GM19397 (cell line): ENCODE data around the gene ZFP30.
A peak's percentile ranks its signal among the peaks of the same experiment; 100 is the strongest.
"Not testable (repeated sequence)": the region's sequence is repeated elsewhere in the genome, so short reads cannot be mapped to it uniquely, and the experiment has no call there.

Source experiments
- ATAC-seq: cut with Tn5 transposase; IDR thresholded peaks from one replicate; pipeline ENCODE4 v1.9.1; 2021; ENCODE audit warnings: mild to moderate bottlenecking, moderate library complexity; ENCODE audit not compliant: unreplicated experiment

Gene ZFP30

DNA sequence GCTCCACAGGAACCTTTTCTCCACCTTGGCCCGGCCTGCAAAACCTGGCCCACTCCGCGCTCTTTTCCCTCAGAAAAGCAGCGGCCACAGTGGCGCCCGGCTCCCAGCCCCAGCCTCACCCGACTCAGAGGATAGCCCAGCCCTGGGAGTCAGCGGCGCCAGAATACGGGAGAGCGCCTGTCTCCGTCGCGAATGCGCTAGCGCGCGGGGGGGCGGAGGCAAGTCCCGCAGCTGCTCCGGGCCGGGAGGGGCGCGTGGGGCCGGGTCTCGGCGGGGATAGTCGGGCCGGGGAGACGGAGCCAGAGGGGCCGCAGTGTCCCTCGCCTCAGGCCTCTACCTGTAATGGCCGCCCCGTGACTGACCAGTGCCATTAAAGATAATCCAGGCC, at the start of gene ZFP30:
TSS of gene ZFP30 (minus strand) at position 165 of the 388 bp plus-strand sequence. CDS start 7,643 bp downstream, outside the sequence.
- peak; percentile 69 for ATAC-seq

- ATAC-seq, result no peak
Measured at GRCh38 chr19:37699057-37699456, 43.8 kb upstream of the ZFP30 start.

DNA sequence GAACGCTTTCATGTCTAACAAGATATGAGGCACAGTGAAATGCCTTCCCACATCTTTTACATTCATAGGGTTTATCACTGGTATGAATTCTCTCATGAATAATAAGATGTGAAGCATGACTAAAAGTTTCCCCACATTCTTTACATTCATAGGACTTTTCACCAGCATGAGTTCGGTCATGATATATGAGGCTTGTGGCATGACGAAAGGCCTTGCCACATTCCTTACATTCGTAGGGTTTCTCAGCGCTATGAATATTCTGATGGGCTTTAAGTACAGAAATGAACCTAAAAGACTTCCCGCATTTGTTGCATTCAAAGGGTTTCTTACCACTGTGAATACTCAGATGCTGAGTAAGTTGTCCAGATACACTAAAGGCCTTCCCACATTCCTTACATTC, 43.0 kb upstream of the ZFP30 start:
- ATAC-seq, result no peak

DNA sequence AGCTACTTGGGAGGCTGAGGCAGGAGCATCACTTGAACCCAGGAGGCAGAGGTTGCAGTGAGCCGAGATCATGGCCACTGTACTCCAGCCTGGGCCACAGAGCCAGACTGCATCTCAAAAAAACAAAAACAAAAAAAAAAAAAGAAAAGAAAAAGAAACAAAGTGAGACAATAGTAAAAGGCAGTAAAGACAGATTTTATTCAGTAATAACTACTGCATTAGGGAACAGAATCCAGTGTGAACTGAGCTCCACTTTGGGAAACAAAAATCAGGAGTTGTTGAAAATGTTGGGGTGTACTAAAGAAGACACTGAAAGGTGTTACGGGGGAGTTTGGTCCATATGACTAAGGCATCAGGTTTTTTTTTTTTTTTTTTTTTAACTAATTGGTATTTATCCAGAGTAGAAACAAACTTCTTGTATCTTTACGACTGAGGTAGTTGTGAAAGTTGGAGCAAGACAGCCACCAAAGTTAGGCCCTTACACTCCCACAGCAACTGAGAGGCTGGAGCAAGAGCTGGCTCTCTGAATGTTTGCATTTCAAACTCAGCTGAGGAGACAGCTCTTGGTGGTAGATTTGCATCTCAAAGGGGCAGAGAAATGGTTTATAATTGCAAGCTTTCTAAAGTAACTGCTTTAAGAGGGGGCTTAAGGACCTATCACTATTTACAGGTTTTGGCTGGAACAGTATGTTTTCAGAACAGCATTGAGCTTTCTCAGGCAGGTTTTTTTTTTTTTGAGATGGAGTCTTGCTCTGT, 40.1 kb upstream of the ZFP30 start:
- ATAC-seq, result no peak

- no peak for ATAC-seq
Measured at GRCh38 chr19:37692956-37693620, 37.8 kb upstream of the ZFP30 start.

DNA sequence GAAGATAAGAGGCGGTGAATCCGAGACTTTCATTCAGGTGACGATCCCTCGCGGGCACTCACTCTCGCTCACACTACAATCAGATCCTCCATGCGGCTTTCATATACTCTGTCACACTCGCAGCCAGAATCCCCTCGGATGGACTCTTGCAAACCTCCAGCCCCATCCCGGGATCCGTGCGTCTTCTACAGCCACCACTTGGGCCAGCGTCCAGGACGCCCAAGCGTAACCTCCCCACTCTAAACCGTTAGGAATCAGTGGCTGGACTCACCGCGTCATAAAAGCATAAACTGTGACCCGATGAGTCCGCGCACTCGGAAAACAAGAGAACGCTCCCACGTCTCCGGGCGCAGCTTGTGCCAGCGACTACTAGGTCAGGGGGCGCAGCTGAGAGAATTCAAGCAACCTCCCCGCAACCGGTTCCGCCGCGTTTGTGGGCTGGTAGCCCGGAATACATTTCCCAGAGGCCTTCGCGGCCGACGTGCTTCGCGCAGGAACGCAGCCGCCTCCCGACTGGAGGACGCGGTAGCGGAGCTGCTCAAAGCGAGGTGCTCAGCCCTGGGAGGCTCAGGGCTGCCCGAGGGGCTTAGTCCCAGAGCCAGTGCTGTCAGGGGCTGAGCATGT, 36.7 kb upstream of the ZFP30 start:
- ATAC-seq, result peak; percentile 69

GRCh38 chr19:37683520-37683919, 28.3 kb upstream of the ZFP30 start:
- ATAC-seq, result no peak

DNA sequence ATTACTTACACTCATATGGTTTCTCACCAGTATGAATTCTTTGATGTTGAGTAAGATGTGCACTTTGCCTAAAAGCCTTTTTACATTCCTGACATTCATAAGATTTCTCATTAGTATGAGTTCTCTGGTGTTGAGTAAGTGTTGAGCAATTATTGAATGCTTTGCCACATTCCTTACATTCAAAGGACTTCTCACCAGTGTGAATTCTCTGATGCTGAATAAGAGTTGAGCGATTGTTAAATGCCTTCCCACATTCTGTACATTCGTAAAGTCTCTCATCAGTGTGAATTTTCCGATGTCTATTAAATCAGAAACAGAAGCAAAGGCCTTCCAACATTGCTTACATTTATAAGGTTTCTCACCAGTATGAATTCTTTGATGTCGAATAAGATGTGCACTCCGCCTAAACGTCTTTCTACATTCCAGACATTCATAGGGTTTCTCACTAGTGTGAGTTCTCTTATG, 14.2 kb upstream of the ZFP30 start:
- no peak for ATAC-seq

- ATAC-seq, result not testable (repeated sequence)
Measured at GRCh38 chr19:37657157-37657556, 1.9 kb upstream of the ZFP30 start.

- peak; percentile 66 for ATAC-seq
Measured at GRCh38 chr19:37655689-37656371, 565 bp upstream of the ZFP30 start.

DNA sequence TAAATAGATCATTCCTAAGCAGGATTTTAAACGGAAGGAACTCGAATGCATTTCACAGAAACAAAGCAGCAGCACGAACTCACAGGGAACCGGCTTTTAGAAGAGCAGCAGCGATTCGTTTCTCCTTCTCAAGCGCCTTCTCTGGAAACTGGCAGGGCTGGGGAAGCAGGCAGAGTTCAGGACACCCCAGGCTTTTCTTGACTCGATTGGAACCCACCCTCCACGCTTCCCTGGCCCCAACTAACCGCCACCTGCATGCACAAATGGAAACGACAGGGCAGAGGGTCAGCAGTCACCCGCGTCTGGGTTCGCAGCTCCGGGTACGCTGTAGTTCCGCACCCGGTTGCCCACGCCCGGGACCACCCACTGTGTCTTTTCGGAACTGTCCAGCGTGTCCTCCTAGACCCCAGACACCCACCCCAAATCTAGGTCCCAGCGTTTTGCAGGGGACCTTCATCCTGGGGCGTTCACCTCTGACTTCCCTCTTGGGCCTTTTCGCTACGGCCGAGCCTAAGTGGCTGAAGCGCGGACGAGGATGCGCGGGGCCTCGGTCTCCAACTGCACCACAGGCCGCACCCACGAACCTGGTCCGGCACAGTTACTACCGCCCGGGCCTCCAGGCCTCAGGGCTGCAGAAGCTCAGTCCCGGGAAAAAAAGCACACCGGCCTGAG, 500 bp downstream of the ZFP30 start:
- ATAC-seq, result peak; percentile 41

GRCh38 chr19:37654118-37654517, 1.1 kb downstream of the ZFP30 start:
- ATAC-seq, result no peak

GRCh38 chr19:37635076-37636056, 19.9 kb downstream of the ZFP30 start:
- no peak for ATAC-seq

DNA sequence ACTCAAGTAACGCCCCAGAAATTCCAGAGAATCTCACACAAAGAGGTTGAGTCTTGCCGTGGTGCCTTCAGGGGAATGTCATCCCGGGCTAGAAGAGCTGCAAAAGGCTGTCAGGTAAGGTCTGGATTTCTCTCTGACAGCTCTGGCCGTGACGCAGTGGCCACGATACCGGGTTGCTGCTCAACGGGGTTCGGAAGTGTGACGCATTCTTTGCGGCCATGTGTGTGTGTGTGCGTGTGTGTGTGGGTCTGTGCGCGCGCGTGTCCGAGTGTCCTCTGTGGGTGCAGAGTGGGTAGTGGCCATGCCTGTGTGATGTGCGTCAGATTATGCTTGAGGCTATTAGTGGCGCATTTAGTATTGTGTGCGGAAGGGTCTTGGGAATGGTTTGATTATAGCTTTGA, 60.3 kb downstream of the ZFP30 start:
- ATAC-seq, result no peak

- ATAC-seq, result peak; percentile 98
Measured at GRCh38 chr19:37594304-37594981, 60.8 kb downstream of the ZFP30 start, which contains the start of the genes ZNF540 and ZNF571. Gene ZNF540 (plus strand): TSS chr19:37594876. CDS start chr19:37598448, 3,572 bp downstream. Gene ZNF571 (minus strand): TSS chr19:37594792. CDS start chr19:37586676, 8,116 bp downstream.

DNA sequence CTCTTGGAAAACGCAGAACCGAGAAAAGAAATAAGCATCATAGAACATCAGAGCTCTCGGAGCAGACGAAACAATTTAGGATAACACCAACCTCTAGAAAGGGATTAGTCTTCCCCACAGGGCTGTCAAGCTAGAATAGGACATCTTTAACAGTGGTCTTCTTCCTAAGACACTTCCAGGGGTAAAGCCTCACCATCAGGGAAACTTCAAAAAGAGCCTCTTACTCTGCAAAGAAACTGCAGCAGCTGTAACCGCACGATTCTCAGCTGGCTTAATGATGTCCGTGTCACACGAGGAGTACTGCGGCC, 61.3 kb downstream of the ZFP30 start:
- no peak for ATAC-seq

DNA sequence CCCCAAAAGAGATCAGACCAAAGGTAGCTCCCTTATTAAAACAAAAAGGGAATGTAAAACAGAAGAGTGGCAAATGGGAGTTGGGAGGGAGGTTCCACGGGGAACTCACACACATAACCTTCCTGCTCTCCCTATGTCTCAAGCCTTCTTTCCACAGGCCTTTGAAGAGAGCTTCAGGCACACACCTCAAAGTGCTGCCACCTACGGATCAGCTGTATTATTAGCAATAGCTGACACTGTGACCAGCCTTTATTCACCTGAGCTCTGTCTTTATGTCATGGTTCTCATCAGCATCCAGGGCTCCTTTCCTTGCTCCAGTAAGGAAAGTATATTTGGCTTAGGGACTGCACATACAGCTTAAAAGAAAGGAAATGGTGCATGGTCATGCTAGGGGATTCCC, 71.9 kb downstream of the ZFP30 start:
- ATAC-seq, result no peak

DNA sequence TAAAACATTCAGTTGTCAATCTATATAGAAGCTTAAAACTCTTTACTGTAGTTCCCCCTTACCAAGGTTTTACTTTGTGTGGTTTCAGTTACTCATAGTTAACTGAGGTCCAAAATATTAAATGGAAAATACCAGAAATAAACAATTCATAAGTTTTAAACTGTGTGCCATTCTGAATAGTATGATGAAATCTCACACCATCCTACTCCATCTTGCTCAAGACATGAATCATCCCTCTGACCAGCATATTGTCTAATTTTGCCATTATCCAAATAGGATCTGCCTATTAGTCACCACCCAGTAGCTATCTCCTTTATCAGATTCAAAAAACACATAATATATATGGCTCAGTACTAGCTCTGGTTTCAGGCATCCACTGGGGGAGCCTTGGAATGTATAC, 83.1 kb downstream of the ZFP30 start:
- no peak for ATAC-seq

DNA sequence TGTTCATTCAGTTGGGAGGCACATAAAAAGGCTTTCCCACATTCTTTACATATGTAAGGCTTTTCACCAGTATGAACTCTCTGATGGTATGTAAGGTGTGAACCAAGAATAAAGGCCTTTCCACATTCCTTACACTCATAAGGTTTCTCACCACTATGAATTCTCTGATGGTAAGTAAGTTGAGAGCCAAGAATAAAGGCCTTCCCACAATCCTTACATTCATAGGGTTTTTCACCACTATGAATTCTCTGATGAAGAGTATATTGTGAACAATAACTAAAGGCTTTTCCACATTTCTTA, 89.9 kb downstream of the ZFP30 start:
- no peak for ATAC-seq
